ENCODE measurements around the gene RPL32.
"Not testable (repeated sequence)": the region's sequence is repeated elsewhere in the genome, so short reads cannot be mapped to it uniquely, and the experiment has no call there.

The RPL32 gene

GRCh38 chr3:12868039-12869034 lies 27.0 kb upstream of the RPL32 start:
- DNase-seq = peak; percentile 74

DNA sequence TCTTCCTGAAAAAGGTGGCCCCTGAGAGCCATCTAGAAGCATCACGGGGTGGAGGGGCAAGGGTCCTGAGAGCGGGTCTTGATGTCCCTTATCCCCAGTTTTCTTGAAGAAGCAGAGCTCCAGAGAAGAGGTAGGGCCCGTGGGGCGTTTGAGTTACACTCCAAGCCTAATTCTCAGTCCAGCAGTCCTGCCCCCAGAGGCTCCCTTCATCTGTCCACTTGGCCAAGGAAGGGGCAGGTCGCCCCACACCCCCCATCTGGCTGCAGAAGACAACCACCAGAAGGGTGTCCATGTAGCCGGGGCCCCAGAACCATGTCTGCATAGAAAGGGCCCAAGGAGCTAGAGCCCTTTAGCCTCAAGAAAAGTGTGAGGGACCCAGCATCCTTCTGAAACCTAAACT lies 25.5 kb upstream of the RPL32 start:
- DNase-seq = no peak

DNA sequence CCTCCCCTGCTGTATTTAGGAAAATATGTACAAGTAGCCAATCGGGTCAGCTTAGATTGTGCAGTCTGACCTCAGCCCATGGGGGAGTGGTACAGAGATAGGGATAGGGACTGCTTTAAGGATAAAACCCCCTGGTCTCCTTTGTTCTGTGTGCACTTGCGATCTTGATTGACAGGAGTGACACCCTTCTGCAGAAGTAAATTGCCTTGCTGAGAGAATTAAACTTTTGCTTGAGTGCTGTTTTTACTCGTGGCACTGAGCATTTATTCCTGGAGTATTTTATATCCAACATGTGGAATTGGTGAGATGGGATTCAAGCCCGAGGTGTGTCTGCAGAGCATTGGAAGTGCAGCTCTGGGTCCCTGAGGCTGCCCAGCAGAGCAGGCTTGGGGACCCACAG lies 23.9 kb upstream of the RPL32 start:
- no peak for DNase-seq

DNA sequence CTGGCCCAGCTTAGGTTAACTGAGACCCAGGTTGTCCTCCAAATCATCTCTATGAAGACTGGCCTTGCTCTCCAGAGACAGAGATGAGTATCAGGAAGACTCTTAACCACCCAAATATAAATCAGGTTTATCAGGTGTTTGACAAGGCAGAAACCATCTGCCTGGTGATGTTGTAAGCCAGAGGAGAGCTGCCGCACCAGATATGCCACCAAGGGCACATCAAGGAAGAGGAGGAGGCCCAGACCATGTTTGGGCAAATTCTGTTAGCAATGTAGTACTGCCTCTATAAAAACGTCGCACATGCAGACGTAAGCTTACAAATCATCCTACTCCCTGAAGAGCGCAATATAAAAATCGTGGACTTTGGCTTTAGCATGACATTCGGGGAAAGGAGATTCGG lies 21.0 kb upstream of the RPL32 start:
- DNase-seq = no peak

DNA sequence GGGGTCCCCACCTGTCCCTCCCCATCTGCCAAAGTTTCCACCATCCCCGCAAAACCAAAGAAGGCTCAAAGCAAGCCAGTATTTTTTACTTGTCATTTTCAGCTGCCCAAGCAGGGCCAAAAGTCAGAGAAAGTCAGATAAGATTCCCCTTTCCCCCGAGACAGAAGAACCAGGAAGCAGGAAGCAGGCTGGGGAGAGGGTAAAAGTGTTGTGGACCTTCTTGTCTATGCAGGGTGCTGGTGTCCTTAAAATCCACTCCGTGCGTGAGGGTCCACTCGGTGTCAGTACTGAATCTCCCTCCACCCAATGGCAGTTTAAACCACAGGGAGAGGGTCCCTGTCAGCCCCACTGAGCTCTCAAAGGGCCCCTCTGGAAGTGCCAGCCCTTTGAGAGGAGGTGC lies 20.2 kb upstream of the RPL32 start:
- DNase-seq = no peak

- DNase-seq = no peak
These were observed 18.5 kb upstream of the RPL32 start for GRCh38 chr3:12859840-12860239.

DNA sequence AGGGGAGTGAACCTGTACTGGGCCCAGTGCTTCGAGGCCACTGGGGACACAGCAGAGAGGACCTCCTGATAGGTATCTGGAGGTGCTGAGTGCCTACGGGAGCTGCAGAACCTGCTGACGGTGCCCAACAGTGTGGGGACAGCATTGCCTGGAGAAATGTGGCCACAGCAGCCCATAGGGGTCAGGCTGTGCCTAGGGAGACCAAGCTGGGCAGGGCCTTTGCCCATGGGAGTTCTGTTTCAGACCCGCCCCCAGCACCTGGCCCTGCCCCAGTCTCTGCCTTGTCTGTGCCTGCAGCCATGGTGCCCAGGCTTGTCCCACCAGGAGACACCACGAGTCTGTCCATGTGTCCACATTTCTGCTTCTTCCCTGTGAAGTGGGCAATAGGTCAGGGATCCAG lies 15.3 kb upstream of the RPL32 start:
- no peak for DNase-seq

DNA sequence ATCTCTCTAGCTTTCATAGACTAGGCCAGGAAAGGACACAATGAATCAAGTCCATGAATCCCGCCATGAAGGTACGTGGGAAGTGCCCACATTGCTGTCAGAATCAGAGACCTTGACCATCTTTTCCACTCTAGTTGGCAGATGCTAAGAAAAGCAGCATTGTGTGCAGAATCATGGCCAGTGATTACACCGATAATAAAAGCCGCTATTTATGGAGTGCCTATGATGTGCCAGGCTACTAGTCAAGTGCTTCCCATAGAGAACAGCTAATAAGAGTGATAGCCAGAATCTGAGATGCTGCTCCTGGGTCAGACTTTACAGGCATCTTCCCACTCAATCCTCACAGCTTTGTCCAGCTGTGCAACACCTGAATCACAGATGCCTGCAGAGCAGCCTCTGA lies 13.2 kb upstream of the RPL32 start:
- no peak for DNase-seq

GRCh38 chr3:12853847-12854246 lies 12.5 kb upstream of the RPL32 start:
- not testable (repeated sequence) for DNase-seq

- DNase-seq = no peak
These were observed 10.8 kb upstream of the RPL32 start for GRCh38 chr3:12852201-12852600.

DNA sequence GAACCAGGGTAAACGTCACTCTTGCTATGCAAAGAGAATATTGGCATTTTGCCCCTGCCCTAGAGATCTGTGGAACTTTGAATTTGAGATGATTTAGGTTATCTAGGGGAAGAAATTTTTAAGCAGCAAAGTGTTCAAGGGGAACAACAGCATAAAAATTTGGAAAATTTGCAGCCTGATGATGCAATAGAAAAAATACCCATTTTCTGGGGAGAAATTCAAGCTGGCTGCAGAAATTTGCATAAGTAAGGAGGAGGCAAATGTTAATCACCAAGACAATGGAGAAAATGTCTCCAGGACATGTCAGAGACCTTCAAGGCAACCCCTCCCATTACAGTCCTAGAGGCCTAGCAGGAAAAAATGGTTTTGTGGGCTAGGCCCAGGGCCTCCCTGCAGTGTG lies 4.4 kb upstream of the RPL32 start:
- no peak for DNase-seq

- DNase-seq = no peak
These were observed 1.1 kb upstream of the RPL32 start for GRCh38 chr3:12842469-12842868.

DNA sequence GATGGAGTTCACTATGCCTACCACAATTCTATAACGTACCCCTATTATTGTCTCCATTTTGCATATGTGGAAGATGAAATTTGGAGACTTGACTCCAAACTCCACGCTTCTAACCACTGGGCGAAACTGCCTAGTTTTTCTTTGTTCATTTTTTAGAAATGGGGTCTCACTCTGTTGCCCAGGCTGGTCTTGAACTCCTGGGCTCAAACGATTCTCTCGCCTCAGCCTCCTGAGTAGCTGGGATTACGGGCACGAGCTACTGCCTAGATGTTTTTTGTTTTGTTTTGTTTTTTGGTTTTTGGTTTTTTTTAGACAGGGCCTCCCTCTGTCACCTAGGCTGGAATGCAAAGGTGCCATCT lies 584 bp upstream of the RPL32 start:
- no peak for DNase-seq

GRCh38 chr3:12840591-12841148 lies 695 bp downstream of the RPL32 start:
- no peak for DNase-seq

- not testable (repeated sequence) for DNase-seq
These were observed 1.2 kb downstream of the RPL32 start for GRCh38 chr3:12840148-12840547.

DNA sequence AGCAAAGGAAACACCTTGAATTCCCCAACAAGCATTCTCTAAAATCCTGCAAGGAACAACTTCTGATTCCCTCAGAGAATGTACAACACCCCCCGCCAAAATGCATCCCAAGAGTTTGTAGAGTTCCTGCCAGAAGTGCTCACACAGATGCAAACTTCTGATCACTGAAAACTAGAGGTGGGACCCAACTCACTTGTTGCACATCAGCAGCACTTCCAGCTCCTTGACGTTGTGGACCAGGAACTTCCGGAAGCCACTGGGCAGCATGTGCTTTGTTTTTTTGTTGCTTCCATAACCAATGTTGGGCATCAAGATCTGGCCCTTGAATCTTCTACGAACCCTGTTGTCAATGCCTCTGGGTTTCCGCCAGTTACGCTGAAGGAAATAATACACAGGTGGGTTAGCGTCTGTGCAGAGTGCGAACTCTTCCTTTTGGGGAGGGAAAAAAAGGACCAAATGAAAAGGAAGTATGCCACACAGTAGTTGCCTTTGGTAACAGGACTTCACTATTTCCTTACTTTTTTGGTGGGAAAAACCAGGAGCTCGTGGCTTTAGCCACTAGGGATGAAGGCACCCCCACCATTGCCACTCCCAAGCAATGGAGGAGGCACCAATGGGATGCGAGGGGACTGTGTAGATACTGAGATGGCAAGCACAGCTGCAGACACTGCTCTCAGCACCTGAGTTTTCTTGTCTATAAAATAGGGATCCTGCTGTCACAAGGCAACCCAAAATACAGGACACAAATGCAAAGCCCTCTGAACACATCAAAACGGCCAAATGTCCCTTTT lies 2.0 kb downstream of the RPL32 start:
- no peak for DNase-seq

GRCh38 chr3:12838179-12838965 lies 3.0 kb downstream of the RPL32 start:
- DNase-seq = no peak

- DNase-seq = no peak
These were observed 3.9 kb downstream of the RPL32 start for GRCh38 chr3:12837295-12837986.

GRCh38 chr3:12835052-12835665 lies 6.2 kb downstream of the RPL32 start:
- DNase-seq = no peak

DNA sequence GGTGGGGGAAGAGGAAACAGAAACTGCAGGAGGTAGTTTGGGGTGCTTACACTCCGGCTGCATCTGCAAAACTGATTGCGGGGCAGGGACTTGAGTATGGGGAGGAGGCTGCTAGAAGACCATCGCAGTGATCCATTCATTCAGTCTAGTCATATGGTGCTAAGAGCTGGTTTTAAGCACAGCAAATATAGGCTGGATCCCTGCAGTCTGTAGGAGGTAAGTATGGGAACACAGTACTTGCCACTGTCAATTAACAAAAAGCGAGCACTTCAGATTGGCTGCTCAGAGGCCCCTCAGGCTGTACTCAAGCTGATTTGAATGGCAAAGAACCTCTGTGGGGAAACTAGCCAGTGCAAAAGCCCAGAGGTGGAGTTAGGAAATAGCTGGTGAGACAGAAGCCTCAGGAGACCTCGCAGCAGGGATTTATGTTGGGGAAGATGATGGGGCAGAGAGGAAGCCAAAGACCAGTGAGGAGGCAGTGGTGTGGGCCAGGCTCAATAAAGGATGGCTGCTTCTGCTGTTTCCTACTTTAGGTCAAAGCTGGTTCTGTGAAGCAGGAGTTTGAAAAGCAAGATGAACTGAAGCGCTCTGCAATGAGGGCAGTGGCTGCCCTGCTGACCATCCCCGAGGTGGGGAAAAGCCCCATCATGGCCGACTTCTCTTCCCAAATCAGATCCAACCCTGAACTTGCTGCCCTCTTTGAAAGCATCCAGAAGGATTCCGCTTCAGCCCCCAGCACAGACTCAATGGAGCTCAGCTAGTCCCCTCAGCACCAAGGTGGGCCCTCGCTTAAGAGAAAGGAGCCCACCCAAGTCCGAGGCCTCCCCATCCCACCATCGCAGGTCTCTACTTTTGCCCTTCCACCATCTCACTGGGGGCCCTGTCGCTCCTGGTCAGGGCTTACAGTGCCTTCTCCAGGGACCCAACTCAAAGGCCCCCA lies 7.9 kb downstream of the RPL32 start:
- no peak for DNase-seq

All from NCI-H774 (cell line).